PC-3 (cell line): Measurements from ENCODE around the gene HES2. TPM values are rescaled to one million over a fixed set of nuclear protein-coding genes. Genes with fewer than 3 reads are reported as not detected.

ENCODE experiments used
- ATAC-seq: fragments of 200-7000 bp; cut with Tn5 transposase; 2 replicates; pipeline ENCODE4 v1.9.1; 2020; ENCODE audit warnings: mild to moderate bottlenecking, moderate library complexity
- Bru-seq: library from RNA; stranded (reverse); fragments of 400-500 nt; gene quantifications from one replicate; lab custom pipeline; 2021; lab: Mats Ljungman, UMichigan
- BruChase-seq, 2 experiments: library from RNA; stranded (reverse); fragments of 400-500 nt; gene quantifications; one replicate each; lab custom pipeline; 2021; lab: Mats Ljungman, UMichigan
- BruUV-seq: library from RNA; stranded (reverse); fragments of 400-500 nt; replicated peaks from 2 replicates; lab custom pipeline; 2021; lab: Mats Ljungman, UMichigan
- CTCF ChIA-PET: fragments of 300-600 bp; sonication (Branson Sonifier 250); formaldehyde crosslinking; loops from one replicate; lab custom pipeline; 2022; ENCODE audit warnings: antibody characterized with exemption; lab: Charles Lee
- POLR2A ChIA-PET: fragments of 300-600 bp; sonication (Branson Sonifier 250); formaldehyde crosslinking; loops from one replicate; lab custom pipeline; 2022; ENCODE audit warnings: antibody characterized with exemption; ENCODE audit not compliant: unreplicated experiment; lab: Charles Lee
- DNase-seq: peaks from one replicate; pipeline ENCODE4 v3.0.0-alpha.2; 2015
- H2AFZ ChIP-seq: fragments of 300-600 bp; sonication (generic); 2 replicates; pipeline ENCODE4 v1.6.0; 2016; ENCODE audit warnings: antibody characterized with exemption, low read length
- H3F3A ChIP-seq: fragments of 300-600 bp; sonication (generic); one replicate; pipeline ENCODE4 v1.6.0; 2017; ENCODE audit warnings: antibody characterized with exemption, low read length, control low read depth, mild to moderate bottlenecking; ENCODE audit not compliant: unreplicated experiment
- H3K27ac ChIP-seq: fragments of 300-600 bp; sonication (generic); 2 replicates; pipeline ENCODE4 v1.5.1; 2016; ENCODE audit warnings: mild to moderate bottlenecking, low read length
- H3K27me3 ChIP-seq: fragments of 300-600 bp; sonication (generic); 2 replicates; pipeline ENCODE4 v1.6.1; 2016; ENCODE audit warnings: low read length, mixed read lengths
- H3K36me3 ChIP-seq: fragments of 300-600 bp; sonication (generic); 2 replicates; pipeline ENCODE4 v1.6.1; 2016; ENCODE audit warnings: low read depth, mixed run types, low read length, mixed read lengths
- H3K4me1 ChIP-seq: fragments of 300-600 bp; sonication (generic); 2 replicates; pipeline ENCODE4 v1.5.1; 2016; ENCODE audit warnings: low read length; ENCODE audit not compliant: insufficient read depth
- H3K4me2 ChIP-seq: fragments of 300-600 bp; sonication (generic); 2 replicates; pipeline ENCODE4 v1.6.0; 2016; ENCODE audit warnings: low read length
- H3K4me3 ChIP-seq: fragments of 300-600 bp; sonication (generic); 2 replicates; pipeline ENCODE4 v1.5.1; 2016; ENCODE audit warnings: mild to moderate bottlenecking, low read length, mixed read lengths
- H3K79me2 ChIP-seq: fragments of 300-600 bp; sonication (generic); 2 replicates; pipeline ENCODE4 v1.6.1; 2017; ENCODE audit warnings: low read length, mixed read lengths
- H3K9ac ChIP-seq: fragments of 300-600 bp; sonication (generic); 2 replicates; pipeline ENCODE4 v1.6.0; 2016; ENCODE audit warnings: mild to moderate bottlenecking, low read length
- H3K9me2 ChIP-seq: fragments of 300-600 bp; sonication (generic); replicated peaks from 2 replicates; pipeline ENCODE4 v1.6.1; 2016; ENCODE audit warnings: mixed run types, low read length, mixed read lengths
- H3K9me3 ChIP-seq: fragments of 300-600 bp; sonication (generic); 2 replicates; pipeline ENCODE4 v1.6.1; 2016; ENCODE audit warnings: low read length, mixed read lengths
- H4K20me1 ChIP-seq: fragments of 300-600 bp; sonication (generic); 2 replicates; pipeline ENCODE4 v1.6.1; 2016; ENCODE audit warnings: low read length, mixed read lengths
- CTCF ChIP-seq: fragments of 300-600 bp; sonication (generic); conservative IDR thresholded peaks from 2 replicates; pipeline ENCODE4 v1.5.1; 2017; ENCODE audit warnings: antibody characterized with exemption, low read depth, mild to moderate bottlenecking, low read length
- EZH2 ChIP-seq: fragments of 300-600 bp; sonication (generic); IDR thresholded peaks from one replicate; pipeline ENCODE4 v1.6.1; 2017; ENCODE audit warnings: antibody characterized with exemption, mild to moderate bottlenecking, low read length; ENCODE audit not compliant: unreplicated experiment
- EZH2phosphoT487 ChIP-seq: fragments of 300-600 bp; sonication (generic); IDR thresholded peaks from 2 replicates; pipeline ENCODE4 v1.6.1; 2018; ENCODE audit warnings: mild to moderate bottlenecking, antibody characterized with exemption, low read length, borderline replicate concordance
- intact Hi-C: fragments of 100-400 bp; cut with micrococcal nuclease; formaldehyde crosslinking; loops from 2 replicates; pipeline ENCODE4 v1.9.0; 2023
- long read RNA-seq: library from polyadenylated mRNA; unstranded; transcript quantifications from one replicate; pipeline ENCODE4 v2.0.0, GENCODE V29; 2021; ENCODE audit not compliant: unreplicated experiment
- total RNA-seq: library from RNA; depleted of rRNA; stranded (reverse); fragments of >200 nt; gene quantifications from 2 replicates; pipeline ENCODE4 v1.2.3, GENCODE V29; 2014; rRNA removed

The HES2 gene
- 41.0 and 42.9 TPM in 2 replicates for total RNA-seq
- percentile 66 among the genes with signal in this experiment for Bru-seq, nascent RNA
- BruChase-seq, experiment 1, labeled RNA remaining after a 6-hour chase, result percentile 66 among the genes with signal in this experiment
- percentile 51 among the genes with signal in this experiment for BruChase-seq, experiment 2, labeled RNA remaining after a 2-hour chase
- long read RNA-seq, full-length matches to known transcripts, result 7 of 28 reads
- long read RNA-seq, partial matches to known transcripts, result 15 of 28 reads
- long read RNA-seq, other reads (novel, unspliced or antisense), result 6 of 28 reads

- Histone ChIP-seq H3K4me2 (peak within 1 kb of the TSS; percentile 87), H3F3A (no peaks in the 10 kb centered on the region), H3K27me3 (no peaks in the 10 kb centered on the region), H3K9me2 (no peaks in the 10 kb centered on the region), H2AFZ (peak within 1 kb of the TSS; percentile 75), H3K36me3 (no peaks in the 10 kb centered on the region), H3K4me1 (peaks cover 59% of the 10 kb centered on the region), H3K79me2 (no peaks in the 10 kb centered on the region; the same call in 1 of the 2 replicates), H4K20me1 (0 out of 2 replicates have a peak, but pooled peaks cover 6% of the 10 kb centered on the region), H3K9me3 (no peaks in the 10 kb centered on the region), H3K4me3 (peak within 1 kb of the TSS; percentile 73), H3K9ac (peak within 1 kb of the TSS; percentile 53), H3K27ac (no peak within 1 kb of the TSS)
- BruUV-seq, result TSS peak; percentile 48
- DNase-seq (peak; percentile 77), ATAC-seq (peak; percentile 36)
- CTCF ChIA-PET, result interaction anchor here (2.0 kb wide), 1 partner anchor 18 kb away, joined by 9 read pairs; no protein-coding TSS in a partner anchor
- TF ChIP-seq CTCF (no peak), EZH2phosphoT487 (no peak), EZH2 (no peak)
- POLR2A ChIA-PET, result no interaction called here
- intact Hi-C loops, result no loop called here
Observed at GRCh38 chr1:6419804-6420453, at the start of gene HES2. TSS of gene HES2 (minus strand) at chr1:6419919. CDS start at chr1:6419820, 99 bp downstream.

GRCh38 chr1:6468729-6469461 is 49.2 kb upstream of the HES2 start:
- TSS peak; percentile 16 for BruUV-seq
- ChIA-PET POLR2A (no interaction called here), CTCF (no interaction called here)
- Histone ChIP-seq H3K79me2 (no peaks in the 10 kb centered on the region), H3K9me3 (no peaks in the 10 kb centered on the region), H3K4me3 (no peak overlapping the region), H3K27me3 (no peaks in the 10 kb centered on the region), H3K4me1 (no peaks in the 10 kb centered on the region), H4K20me1 (no peaks in the 10 kb centered on the region), H3F3A (no peaks in the 10 kb centered on the region), H3K27ac (no peak overlapping the region), H3K36me3 (peaks cover 40% of the 10 kb centered on the region), H3K4me2 (no peak overlapping the region), H2AFZ (no peak overlapping the region), H3K9ac (no peak overlapping the region), H3K9me2 (no peaks in the 10 kb centered on the region)
- intact Hi-C loops, result no loop called here
- ATAC-seq, result no peak
- TF ChIP-seq EZH2phosphoT487 (no peak), EZH2 (no peak), CTCF (no peak)
- no peak for DNase-seq
